GM23248 (cell line): Measurements from ENCODE around the gene SEPTIN6. TPM values are rescaled to one million over a fixed set of nuclear protein-coding genes. Genes with fewer than 3 reads are reported as not detected.

Experiments
- DNase-seq: peaks from one replicate; pipeline ENCODE4 v3.0.0-alpha.2; 2015
- H2AFZ ChIP-seq: fragments of 200-600 bp; sonication (generic); 2 replicates; pipeline ENCODE4 v1.6.1; 2016; ENCODE audit warnings: antibody characterized with exemption
- H3F3A ChIP-seq: fragments of 200-600 bp; sonication (generic); 2 replicates; pipeline ENCODE4 v1.6.1; 2016; ENCODE audit warnings: mild to moderate bottlenecking, antibody characterized with exemption, mixed run types; ENCODE audit not compliant: insufficient read depth
- H3K27ac ChIP-seq: fragments of 200-600 bp; sonication (generic); 2 replicates; pipeline ENCODE4 v1.5.1; 2016; ENCODE audit warnings: mild to moderate bottlenecking
- H3K27me3 ChIP-seq: fragments of 200-600 bp; sonication (generic); replicated peaks from 2 replicates; pipeline ENCODE4 v1.6.1; 2016; ENCODE audit warnings: mild to moderate bottlenecking; ENCODE audit not compliant: insufficient read depth
- H3K36me3 ChIP-seq: fragments of 200-600 bp; sonication (generic); 2 replicates; pipeline ENCODE4 v1.6.1; 2016; ENCODE audit warnings: low read depth, mild to moderate bottlenecking
- H3K4me1 ChIP-seq: fragments of 200-600 bp; sonication (generic); 2 replicates; pipeline ENCODE4 v1.6.1; 2016; ENCODE audit warnings: mild to moderate bottlenecking; ENCODE audit not compliant: insufficient read depth
- H3K4me2 ChIP-seq: fragments of 200-600 bp; sonication (generic); one replicate; pipeline ENCODE4 v1.6.1; 2016; ENCODE audit warnings: mild to moderate bottlenecking; ENCODE audit not compliant: unreplicated experiment
- H3K4me3 ChIP-seq: fragments of 200-600 bp; sonication (generic); 2 replicates; pipeline ENCODE4 v1.5.1; 2016; ENCODE audit warnings: mild to moderate bottlenecking
- H3K79me2 ChIP-seq: fragments of 200-600 bp; sonication (generic); 2 replicates; pipeline ENCODE4 v1.6.1; 2016; ENCODE audit warnings: mild to moderate bottlenecking; ENCODE audit not compliant: insufficient read depth
- H3K9ac ChIP-seq: fragments of 200-600 bp; sonication (generic); 2 replicates; pipeline ENCODE4 v1.6.1; 2016; ENCODE audit warnings: mild to moderate bottlenecking
- H3K9me2 ChIP-seq: fragments of 200-600 bp; sonication (generic); 2 replicates; pipeline ENCODE4 v1.6.1; 2016; ENCODE audit warnings: mixed run types, mild to moderate bottlenecking, moderate library complexity; ENCODE audit not compliant: insufficient read depth
- H3K9me3 ChIP-seq: fragments of 200-600 bp; sonication (generic); one replicate; pipeline ENCODE4 v1.6.1; 2017; ENCODE audit warnings: low read depth
- H4K20me1 ChIP-seq: fragments of 200-600 bp; sonication (generic); 2 replicates; pipeline ENCODE4 v1.6.0; 2016; ENCODE audit not compliant: insufficient read depth
- EZH2 ChIP-seq: fragments of 200-600 bp; sonication (generic); IDR thresholded peaks from 2 replicates; pipeline ENCODE4 v1.6.1; 2018; ENCODE audit warnings: antibody characterized with exemption, mild to moderate bottlenecking; ENCODE audit not compliant: insufficient read depth, poor library complexity, severe bottlenecking
- EZH2phosphoT487 ChIP-seq: fragments of 200-600 bp; sonication (generic); IDR thresholded peaks from 2 replicates; pipeline ENCODE4 v1.6.1; 2018; ENCODE audit warnings: antibody characterized with exemption, moderate library complexity, mild to moderate bottlenecking, low read depth; ENCODE audit not compliant: insufficient read depth
- WGBS, 2 experiments: methylation state at CpG; one replicate each; pipeline ENCODE4 v1.1.6; 2015 to 2017; ENCODE audit warnings: low lambda C conversion rate in 2 of 2, low coverage in 1 of 2; ENCODE audit errors: missing lambda C conversion rate in 2 of 2; 5-methylcytosine and 5-hydroxymethylcytosine counted together
- in situ Hi-C: fragments of 300-500 bp; cut with MboI; formaldehyde crosslinking; loops from 2 replicates; pipeline ENCODE4 v1.15.0; 2020
- polyA plus RNA-seq: library from polyadenylated mRNA; unstranded; fragments of >200 nt; fragmentation: Nextera tagmentation; extraction: Ambion mirVana; gene quantifications from 2 replicates; pipeline ENCODE4 v1.2.1, GENCODE V29; 2016
- total RNA-seq: library from RNA; depleted of rRNA; stranded (reverse); fragments of >200 nt; shearing (Covaris generic); gene quantifications from 2 replicates; pipeline ENCODE4 v1.2.3, GENCODE V29; 2014

Gene SEPTIN6
- total and polyA plus RNA-seq, 2 experiments from 2014 or later: 22.2 to 23.9 TPM

GRCh38 chrX:119721926-119722325 lies 29.0 kb upstream of the SEPTIN6 start:
- DNase-seq: no peak
- H3K27ac ChIP-seq: no peak overlapping the region
- no peaks in the 10 kb centered on the region for H3K79me2 ChIP-seq
- H3F3A ChIP-seq: no peaks in the 10 kb centered on the region
- no peak overlapping the region for H3K9ac ChIP-seq
- WGBS, 2 experiments: 49 to 90% methylated on average over 1 to 2 of the region's 2 CpGs
- H4K20me1 ChIP-seq: no peaks in the 10 kb centered on the region
- no peak overlapping the region for H3K4me2 ChIP-seq
- H3K27me3 ChIP-seq: no peaks in the 10 kb centered on the region
- in situ Hi-C loops: no loop called here
- TF ChIP-seq EZH2phosphoT487 (no peak), EZH2 (no peak)
- no peak overlapping the region for H3K4me3 ChIP-seq
- H3K4me1 ChIP-seq: no peaks in the 10 kb centered on the region
- no peaks in the 10 kb centered on the region for H3K36me3 ChIP-seq
- H3K9me3 ChIP-seq: no peaks in the 10 kb centered on the region
- no peak overlapping the region for H2AFZ ChIP-seq
- no peaks in the 10 kb centered on the region for H3K9me2 ChIP-seq

GRCh38 chrX:119721487-119721886 lies 28.5 kb upstream of the SEPTIN6 start:
- H3K79me2 ChIP-seq: no peaks in the 10 kb centered on the region
- no peaks in the 10 kb centered on the region for H3K27me3 ChIP-seq
- no peak overlapping the region for H2AFZ ChIP-seq
- H3F3A ChIP-seq: no peaks in the 10 kb centered on the region
- H4K20me1 ChIP-seq: no peaks in the 10 kb centered on the region
- H3K9me2 ChIP-seq: no peaks in the 10 kb centered on the region
- no peak overlapping the region for H3K9ac ChIP-seq
- DNase-seq: no peak
- H3K27ac ChIP-seq: no peak overlapping the region
- TF ChIP-seq EZH2phosphoT487: no peak
- no peak for TF ChIP-seq EZH2
- no peaks in the 10 kb centered on the region for H3K4me1 ChIP-seq
- no peaks in the 10 kb centered on the region for H3K36me3 ChIP-seq
- H3K4me2 ChIP-seq: no peak overlapping the region
- H3K4me3 ChIP-seq: no peak overlapping the region
- WGBS, 2 experiments: 83 to 85% methylated on average over 1 to 2 of the region's 6 CpGs
- in situ Hi-C loops: no loop called here
- no peaks in the 10 kb centered on the region for H3K9me3 ChIP-seq

- Histone ChIP-seq H3K9me3 (no peaks in the 10 kb centered on the region), H3K27ac (no peak overlapping the region), H3K4me1 (peaks cover 4% of the 10 kb centered on the region; the same call in 1 of the 2 replicates), H3K9me2 (no peaks in the 10 kb centered on the region), H3K9ac (no peak overlapping the region), H3K4me2 (no peak overlapping the region), H3K79me2 (no peaks in the 10 kb centered on the region), H2AFZ (no peak overlapping the region), H3K36me3 (no peaks in the 10 kb centered on the region), H4K20me1 (no peaks in the 10 kb centered on the region), H3K27me3 (no peaks in the 10 kb centered on the region), H3F3A (no peaks in the 10 kb centered on the region), H3K4me3 (no peak overlapping the region)
- in situ Hi-C loops: no loop called here
- TF ChIP-seq EZH2 (no peak), EZH2phosphoT487 (no peak)
- 69 to 79% methylated on average over 3 of the region's 3 CpGs for WGBS, 2 experiments
- no peak for DNase-seq
Measured at GRCh38 chrX:119709630-119710029, 16.7 kb upstream of the SEPTIN6 start.

GRCh38 chrX:119708936-119709335 lies 16.0 kb upstream of the SEPTIN6 start:
- Histone ChIP-seq H3F3A (no peaks in the 10 kb centered on the region), H3K36me3 (no peaks in the 10 kb centered on the region), H3K9ac (no peak overlapping the region), H3K4me3 (no peak overlapping the region), H3K4me1 (peaks cover 4% of the 10 kb centered on the region; the same call in 1 of the 2 replicates), H3K27me3 (no peaks in the 10 kb centered on the region), H2AFZ (no peak overlapping the region), H3K4me2 (no peak overlapping the region), H3K9me2 (no peaks in the 10 kb centered on the region), H4K20me1 (no peaks in the 10 kb centered on the region), H3K79me2 (no peaks in the 10 kb centered on the region), H3K9me3 (no peaks in the 10 kb centered on the region), H3K27ac (no peak overlapping the region)
- no peak for TF ChIP-seq EZH2
- TF ChIP-seq EZH2phosphoT487: no peak
- in situ Hi-C loops: no loop called here
- DNase-seq: peak; percentile 71
- 57 to 63% methylated on average over 2 of the region's 2 CpGs for WGBS, 2 experiments

- TF ChIP-seq EZH2: no peak
- TF ChIP-seq EZH2phosphoT487: no peak
- DNase-seq: no peak
- Histone ChIP-seq H2AFZ (no peak overlapping the region), H4K20me1 (no peaks in the 10 kb centered on the region), H3K27me3 (no peaks in the 10 kb centered on the region), H3K36me3 (no peaks in the 10 kb centered on the region), H3F3A (no peaks in the 10 kb centered on the region), H3K4me1 (peaks cover 4% of the 10 kb centered on the region; the same call in 1 of the 2 replicates), H3K9ac (no peak overlapping the region), H3K4me2 (no peak overlapping the region), H3K9me2 (no peaks in the 10 kb centered on the region), H3K9me3 (no peaks in the 10 kb centered on the region), H3K79me2 (no peaks in the 10 kb centered on the region), H3K4me3 (no peak overlapping the region), H3K27ac (no peak overlapping the region)
- WGBS, 2 experiments: 67 to 73% methylated on average over 5 of the region's 5 CpGs
- in situ Hi-C loops: no loop called here
Measured at GRCh38 chrX:119706616-119707015, 13.6 kb upstream of the SEPTIN6 start.
